Heart left ventricle (tissue), 16 donors: Measurements from ENCODE around the gene ADCY10. TPM values are rescaled to one million over a fixed set of nuclear protein-coding genes. Genes with fewer than 3 reads are reported as not detected.
A peak's percentile ranks its signal among the peaks of the same experiment; 100 is the strongest.

Experiments used
- ATAC-seq, 4 donors: fragments of 200-7000 bp; cut with Tn5 transposase; one replicate each; pipeline ENCODE4 v1.9.1; 2020 to 2022; ENCODE audit warnings: moderate library complexity in 4 of 4, mild to moderate bottlenecking in 3 of 4, moderate number of reproducible peaks in 1 of 4
- DNase-seq, 5 donors: peaks; one replicate each; pipeline ENCODE4 v3.0.0-alpha.2; 2020
- H3K27ac ChIP-seq, 12 donors: fragments of 200-600 bp; sonication (generic) in 4 of 12; one replicate each; pipeline versions ENCODE4 v1.5.0 to v1.8.0; 2016 to 2022; ENCODE audit warnings: mild to moderate bottlenecking in 2 of 12
- H3K27me3 ChIP-seq, 9 donors: fragments of 200-600 bp; sonication (generic) in 2 of 9; one replicate each; pipeline versions ENCODE4 v1.5.1 to v1.8.0; 2016 to 2022; ENCODE audit warnings: mild to moderate bottlenecking in 3 of 9
- H3K36me3 ChIP-seq, 9 donors: fragments of 200-600 bp; sonication (generic) in 2 of 9; one replicate each; pipeline versions ENCODE4 v1.5.0 to v1.8.0; 2018 to 2022; ENCODE audit warnings: mild to moderate bottlenecking in 2 of 9
- H3K4me1 ChIP-seq, 12 donors: fragments of 200-600 bp; sonication (generic) in 4 of 12; one replicate each; pipeline versions ENCODE4 v1.5.0 to v1.8.0; 2016 to 2022; ENCODE audit warnings: mild to moderate bottlenecking in 3 of 12
- H3K4me3 ChIP-seq, 12 donors: fragments of 200-600 bp; sonication (generic) in 4 of 12; one replicate each; pipeline versions ENCODE4 v1.5.0 to v1.8.0; 2017 to 2022; ENCODE audit warnings: mild to moderate bottlenecking in 9 of 12, moderate library complexity in 4 of 12
- H3K9me3 ChIP-seq, 12 donors: fragments of 200-600 bp; sonication (generic) in 4 of 12; one replicate each; pipeline versions ENCODE4 v1.5.0 to v1.8.0; 2016 to 2022; ENCODE audit warnings: mild to moderate bottlenecking in 1 of 12
- CTCF ChIP-seq, 12 donors: fragments of 200-600 bp; sonication (generic) in 4 of 12; IDR thresholded peaks; one replicate each; pipeline versions ENCODE4 v1.5.0 to v1.8.0; 2018 to 2022; ENCODE audit warnings: antibody characterized with exemption in 12 of 12, mild to moderate bottlenecking in 5 of 12
- POLR2A ChIP-seq, 2 donors: fragments of 450-650 bp; IDR thresholded peaks; one replicate each; pipeline ENCODE4 v1.6.1; 2017; ENCODE audit warnings: antibody characterized with exemption in 2 of 2, mild to moderate bottlenecking in 2 of 2, moderate library complexity in 2 of 2
- WGBS, 4 donors: extraction: QIAGEN DNeasy Blood & Tissue Kit in 2 of 4; methylation state at CpG; one replicate each; pipeline versions ENCODE4 v1.1.5 to v1.1.7; 2013 to 2018; 5-methylcytosine and 5-hydroxymethylcytosine counted together
- intact Hi-C, 10 donors: fragments of 100-400 bp; cut with DNase I; formaldehyde crosslinking; loops; one replicate each; pipeline versions ENCODE4 v1.11.1 to v1.14.2; 2022
- polyA plus RNA-seq, 2 donors: library from polyadenylated mRNA; stranded (reverse); fragments of 200-250 nt; gene quantifications; one replicate each; pipeline ENCODE4 v1.2.3, GENCODE V29; 2013
- total RNA-seq, 9 donors: library from RNA; depleted of rRNA in 2 of 9; stranded (reverse); fragments of >200 nt in 2 of 9; fragmentation: NEBNext Ultra II Directional in 3 of 9; extraction: Animal tissue kit (Norgen Biotek cat#: 25700) in 3 of 9; gene quantifications; one replicate each; pipeline versions ENCODE4 v1.1.0 to v1.2.4, GENCODE V29; 2016 to 2023
- donor health status: ischemic (EF 13 %, LVEDD 7.1; RV severe dilation, severe dysfunction).
- donor health status: healthy with polysubstance abuse.
- donor health status: DM: no; HTN: yes; CAD: no.
- donor health status: DM: no; HTN: no; CAD: no.
- donor health status: ischemic (EF 25% LVEDD 6.9; RV normal size, moderate dysfunction).
- donor health status: ischemic (EF 25% LVEDD 5.7; RV mildly dilated, moderate dysfunction).
- donor health status: healthy.
- donor health status: DM: yes; HTN: yes; CAD: no.
- donor health status: ischemic (EF 35%, LVEDD 5.7; RV mildly dilated, moderate dysfunction).
- donor health status: nonischemic (EF 11% LVEDD 7.7; RV severe dilation, severe dysfunction).
- donor health status: DM: yes; HTN: yes; CAD: no.
- donor health status: PGD.
- donor health status: ischemic (EF 29% LVEDD 5.4; RV normal size, mild dysfunction).
- donor health status: nonischemic (EF 23%, LVEDD 6.1; RV moderate dilation, normal function).

Gene ADCY10
- total and polyA plus RNA-seq, 11 donors = 0.07 to 0.83 (median 0.32) TPM; not detected in 1

GRCh38 chr1:167936930-167937708 lies 23.2 kb upstream of the ADCY10 start, which contains the start of gene MPC2:
TSS of gene MPC2 (minus strand) at chr1:167937072. CDS start at chr1:167935841, 1,231 bp downstream.
- peak within 1 kb of the TSS; percentile 93 to 99 (median 96) for H3K27ac ChIP-seq
- no peaks in the 10 kb centered on the region for H3K9me3 ChIP-seq
- H3K4me3 ChIP-seq = peak within 1 kb of the TSS; percentile 72 to 97 (median 82)
- intact Hi-C loops = loop anchor here (5.0 to 10.0 kb wide), 10 partner anchors 60 to 715 kb away; partner anchors contain the start of genes MPZL1 (in 5 of the 10), POU2F1 (in 1 of the 10) and TIPRL (in 1 of the 10)
- ATAC-seq (peak; percentile 35 to 49 (median 38)), DNase-seq (peak; percentile 76 to 86 (median 81))
- H3K27me3 ChIP-seq = no peaks in the 10 kb centered on the region
- WGBS, 4 donors = 0 to 1% (median 0%) methylated on average over 32 to 51 of the region's 51 CpGs
- H3K36me3 ChIP-seq = peaks cover 0 to 5% (median 0%) of the 10 kb centered on the region in 9 donors
- TF ChIP-seq POLR2A (IDR thresholded peaks at IDR 0.05) = peak in 1 of 2 donors; percentile 35
- TF ChIP-seq CTCF (IDR thresholded peaks at IDR 0.05) = no peak
- peaks cover 0 to 64% (median 36%) of the 10 kb centered on the region in 12 donors for H3K4me1 ChIP-seq

GRCh38 chr1:167936068-167936929 lies 22.4 kb upstream of the ADCY10 start, which contains the start of gene DCAF6:
TSS of gene DCAF6 (plus strand) at chr1:167936683. CDS start at chr1:167936912, 229 bp downstream.
- intact Hi-C loops = loop anchor here (5.0 to 10.0 kb wide), 10 partner anchors 61 to 714 kb away; partner anchors contain the start of genes MPZL1 (in 5 of the 10), POU2F1 (in 1 of the 10) and TIPRL (in 1 of the 10)
- Histone ChIP-seq H3K4me1 (peaks cover 0 to 58% (median 38%) of the 10 kb centered on the region in 12 donors), H3K9me3 (no peaks in the 10 kb centered on the region), H3K27ac (peak within 1 kb of the TSS; percentile 93 to 99 (median 96)), H3K36me3 (no peaks in the 10 kb centered on the region), H3K27me3 (no peaks in the 10 kb centered on the region), H3K4me3 (peak within 1 kb of the TSS; percentile 72 to 97 (median 82))
- peak; percentile 76 to 95 for TF ChIP-seq POLR2A (IDR thresholded peaks at IDR 0.05)
- no peak for TF ChIP-seq CTCF (IDR thresholded peaks at IDR 0.05)
- ATAC-seq (peak; percentile 91 to 96 (median 94)), DNase-seq (peak; percentile 98)
- WGBS, 4 donors = 0 to 1% (median 0%) methylated on average over 25 to 58 of the region's 58 CpGs

- peak overlapping the region; percentile 72 to 97 (median 82) for H3K4me3 ChIP-seq
- intact Hi-C loops = loop anchor here (5.0 to 10.0 kb wide), 10 partner anchors 62 to 713 kb away; partner anchors contain the start of genes MPZL1 (in 5 of the 10), POU2F1 (in 1 of the 10) and TIPRL (in 1 of the 10)
- peak in 3 of 4 donors; percentile 3 to 19 (median 6) for ATAC-seq
- peak in 1 of 12 donors; percentile 4 for TF ChIP-seq CTCF (IDR thresholded peaks at IDR 0.05)
- TF ChIP-seq POLR2A (IDR thresholded peaks at IDR 0.05) = peak in 1 of 2 donors; percentile 74
- H3K4me1 ChIP-seq = peaks cover 0 to 52% (median 38%) of the 10 kb centered on the region in 12 donors
- H3K27ac ChIP-seq = peak overlapping the region; percentile 93 to 99 (median 96)
- no peaks in the 10 kb centered on the region for H3K9me3 ChIP-seq
- H3K36me3 ChIP-seq = no peaks in the 10 kb centered on the region
- no peaks in the 10 kb centered on the region for H3K27me3 ChIP-seq
- 0 to 1% (median 0%) methylated on average over 27 to 45 of the region's 45 CpGs for WGBS, 4 donors
- peak in 4 of 5 donors; percentile 17 to 42 (median 30) for DNase-seq
Measured at GRCh38 chr1:167935216-167936067, 21.5 kb upstream of the ADCY10 start.
